Neural progenitor cell (in vitro differentiated cells): ENCODE data around the gene SLCO1B1. TPM values are rescaled to one million over a fixed set of nuclear protein-coding genes. Genes with fewer than 3 reads are reported as not detected.
A peak's percentile ranks its signal among the peaks of the same experiment; 100 is the strongest.

ENCODE experiments used
- DNase-seq: peaks from one replicate; pipeline ENCODE4 v3.0.0-alpha.2; 2016; ENCODE audit warnings: low spot score
- H2AFZ ChIP-seq: fragments of 200-600 bp; sonication (generic); replicated peaks from 2 replicates; pipeline ENCODE4 v1.6.1; 2016; ENCODE audit warnings: antibody characterized with exemption
- H3F3A ChIP-seq: fragments of 200-600 bp; sonication (generic); 2 replicates; pipeline ENCODE4 v1.6.1; 2016; ENCODE audit warnings: antibody characterized with exemption, low read depth
- H3K27ac ChIP-seq: fragments of 200-600 bp; sonication (generic); 2 replicates; pipeline ENCODE4 v1.5.1; 2016; ENCODE audit warnings: mild to moderate bottlenecking
- H3K27me3 ChIP-seq: fragments of 200-600 bp; sonication (generic); 2 replicates; pipeline ENCODE4 v1.6.1; 2016; ENCODE audit warnings: mild to moderate bottlenecking, moderate library complexity
- H3K36me3 ChIP-seq: fragments of 200-600 bp; sonication (generic); 2 replicates; pipeline ENCODE4 v1.5.1; 2016
- H3K4me1 ChIP-seq: fragments of 200-600 bp; sonication (generic); 2 replicates; pipeline ENCODE4 v1.6.1; 2016; ENCODE audit warnings: mixed run types
- H3K4me2 ChIP-seq: fragments of 200-600 bp; sonication (generic); 2 replicates; pipeline ENCODE4 v1.6.1; 2016
- H3K4me3 ChIP-seq: fragments of 200-600 bp; sonication (generic); 2 replicates; pipeline ENCODE4 v1.5.1; 2016
- H3K79me2 ChIP-seq: fragments of 200-600 bp; sonication (generic); 2 replicates; pipeline ENCODE4 v1.6.1; 2016; ENCODE audit warnings: low read depth
- H3K9ac ChIP-seq: fragments of 200-600 bp; sonication (generic); 2 replicates; pipeline ENCODE4 v1.6.1; 2016
- H3K9me3 ChIP-seq: fragments of 200-600 bp; sonication (generic); 2 replicates; pipeline ENCODE4 v1.5.1; 2016; ENCODE audit warnings: low read depth
- H4K20me1 ChIP-seq: fragments of 200-600 bp; sonication (generic); 2 replicates; pipeline ENCODE4 v1.6.1; 2016; ENCODE audit warnings: low read depth
- H3K27ac Mint-ChIP-seq: 3 replicates; pipeline ENCODE4 v1.8.0; 2021; ENCODE audit warnings: mixed read lengths
- H3K27me3 Mint-ChIP-seq: 2 replicates; pipeline ENCODE4 v1.8.0; 2022; ENCODE audit warnings: low read depth, mild to moderate bottlenecking, inconsistent platforms, moderate library complexity, mixed read lengths; ENCODE audit not compliant: insufficient read depth
- H3K36me3 Mint-ChIP-seq: 3 replicates; pipeline ENCODE4 v1.8.0; 2021; ENCODE audit warnings: mixed read lengths
- H3K4me1 Mint-ChIP-seq: 3 replicates; pipeline ENCODE4 v1.8.0; 2021; ENCODE audit warnings: mixed read lengths
- H3K4me3 Mint-ChIP-seq: 3 replicates; pipeline ENCODE4 v1.8.0; 2021; ENCODE audit warnings: mild to moderate bottlenecking, moderate library complexity, mixed read lengths
- H3K9me3 Mint-ChIP-seq: 3 replicates; pipeline ENCODE4 v1.8.0; 2020; ENCODE audit warnings: mixed read lengths
- CTCF ChIP-seq: fragments of 200-600 bp; sonication (generic); IDR thresholded peaks from 2 replicates; pipeline ENCODE4 v1.5.1; 2017; ENCODE audit warnings: antibody characterized with exemption, mild to moderate bottlenecking
- EZH2 ChIP-seq: fragments of 200-600 bp; sonication (generic); IDR thresholded peaks from 2 replicates; pipeline ENCODE4 v1.6.1; 2017; ENCODE audit warnings: antibody characterized with exemption, mild to moderate bottlenecking, moderate library complexity
- EZH2phosphoT487 ChIP-seq: fragments of 200-600 bp; sonication (generic); IDR thresholded peaks from 2 replicates; pipeline ENCODE4 v1.6.1; 2017; ENCODE audit warnings: antibody characterized with exemption
- total RNA-seq: library from RNA; depleted of rRNA; stranded (reverse); fragments of >200 nt; gene quantifications from 2 replicates; pipeline ENCODE4 v1.2.3, GENCODE V29; 2015; ENCODE audit warnings: low replicate concordance

Gene SLCO1B1
- total RNA-seq, 1 donor from 2014 or later, result not detected

GRCh38 chr12:21221778-21222177 lies 90.8 kb downstream of the SLCO1B1 start:
- Mint-ChIP-seq H3K27me3 (no peaks in the 10 kb centered on the region), H3K9me3 (no peaks in the 10 kb centered on the region), H3K4me3 (no peak overlapping the region), H3K4me1 (peaks cover 4% of the 10 kb centered on the region), H3K27ac (no peak overlapping the region), H3K36me3 (no peaks in the 10 kb centered on the region)
- H3K9me3 ChIP-seq, result no peaks in the 10 kb centered on the region
- TF ChIP-seq CTCF, result no peak
- no peak for TF ChIP-seq EZH2phosphoT487
- no peak for TF ChIP-seq EZH2
- H3K36me3 ChIP-seq, result no peaks in the 10 kb centered on the region
- no peak overlapping the region for H3K4me2 ChIP-seq
- no peaks in the 10 kb centered on the region for H4K20me1 ChIP-seq
- no peak overlapping the region for H2AFZ ChIP-seq
- no peaks in the 10 kb centered on the region for H3K4me1 ChIP-seq
- no peaks in the 10 kb centered on the region for H3K27me3 ChIP-seq
- H3K79me2 ChIP-seq, result no peaks in the 10 kb centered on the region
- DNase-seq, result no peak
- no peak overlapping the region for H3K4me3 ChIP-seq
- no peak overlapping the region for H3K9ac ChIP-seq
- no peaks in the 10 kb centered on the region for H3F3A ChIP-seq
- no peak overlapping the region for H3K27ac ChIP-seq

- DNase-seq, result peak; percentile 9
- Mint-ChIP-seq H3K4me3 (no peak overlapping the region), H3K36me3 (no peaks in the 10 kb centered on the region), H3K9me3 (no peaks in the 10 kb centered on the region), H3K27me3 (no peaks in the 10 kb centered on the region), H3K4me1 (peaks cover 4% of the 10 kb centered on the region), H3K27ac (no peak overlapping the region)
- H3K36me3 ChIP-seq, result no peaks in the 10 kb centered on the region
- no peak for TF ChIP-seq EZH2phosphoT487
- no peak for TF ChIP-seq CTCF
- no peak for TF ChIP-seq EZH2
- no peaks in the 10 kb centered on the region for H3K4me1 ChIP-seq
- no peaks in the 10 kb centered on the region for H3F3A ChIP-seq
- H3K79me2 ChIP-seq, result no peaks in the 10 kb centered on the region
- no peak overlapping the region for H3K27ac ChIP-seq
- no peak overlapping the region for H3K4me3 ChIP-seq
- H3K9ac ChIP-seq, result no peak overlapping the region
- no peaks in the 10 kb centered on the region for H3K9me3 ChIP-seq
- no peaks in the 10 kb centered on the region for H3K27me3 ChIP-seq
- no peak overlapping the region for H2AFZ ChIP-seq
- H3K4me2 ChIP-seq, result no peak overlapping the region
- no peaks in the 10 kb centered on the region for H4K20me1 ChIP-seq
These were observed 92.9 kb downstream of the SLCO1B1 start for GRCh38 chr12:21223930-21224329.

- H3K27ac Mint-ChIP-seq, result no peak overlapping the region
- H3K27me3 ChIP-seq, result no peaks in the 10 kb centered on the region
- no peaks in the 10 kb centered on the region for H3F3A ChIP-seq
- no peaks in the 10 kb centered on the region for H3K4me1 Mint-ChIP-seq
- no peaks in the 10 kb centered on the region for H4K20me1 ChIP-seq
- H3K4me3 ChIP-seq, result no peak overlapping the region
- H3K36me3 Mint-ChIP-seq, result no peaks in the 10 kb centered on the region
- H3K9me3 ChIP-seq, result no peaks in the 10 kb centered on the region
- no peaks in the 10 kb centered on the region for H3K36me3 ChIP-seq
- H3K9me3 Mint-ChIP-seq, result no peaks in the 10 kb centered on the region
- no peak overlapping the region for H2AFZ ChIP-seq
- TF ChIP-seq EZH2 (no peak), EZH2phosphoT487 (no peak), CTCF (no peak)
- DNase-seq, result no peak
- H3K9ac ChIP-seq, result no peak overlapping the region
- no peaks in the 10 kb centered on the region for H3K4me1 ChIP-seq
- H3K27ac ChIP-seq, result no peak overlapping the region
- no peak overlapping the region for H3K4me3 Mint-ChIP-seq
- no peaks in the 10 kb centered on the region for H3K27me3 Mint-ChIP-seq
- no peak overlapping the region for H3K4me2 ChIP-seq
- no peaks in the 10 kb centered on the region for H3K79me2 ChIP-seq
These were observed 103.4 kb downstream of the SLCO1B1 start for GRCh38 chr12:21234395-21234794.

GRCh38 chr12:21239866-21240265 lies 108.9 kb downstream of the SLCO1B1 start:
- Histone ChIP-seq H3K79me2 (no peaks in the 10 kb centered on the region), H3K9me3 (no peaks in the 10 kb centered on the region), H3K27ac (no peak overlapping the region), H3K4me3 (no peak overlapping the region), H3K9ac (no peak overlapping the region), H2AFZ (no peak overlapping the region), H3K4me2 (no peak overlapping the region), H3K27me3 (no peaks in the 10 kb centered on the region), H3K4me1 (no peaks in the 10 kb centered on the region), H4K20me1 (no peaks in the 10 kb centered on the region), H3F3A (no peaks in the 10 kb centered on the region), H3K36me3 (no peaks in the 10 kb centered on the region)
- Mint-ChIP-seq H3K27ac (no peak overlapping the region), H3K4me1 (no peaks in the 10 kb centered on the region), H3K9me3 (no peaks in the 10 kb centered on the region), H3K36me3 (no peaks in the 10 kb centered on the region), H3K27me3 (no peaks in the 10 kb centered on the region), H3K4me3 (no peak overlapping the region)
- no peak for DNase-seq
- TF ChIP-seq CTCF (no peak), EZH2 (no peak), EZH2phosphoT487 (no peak)
